Psoas muscle (tissue), 8 donors: ENCODE data around the gene PAX3. TPM values are rescaled to one million over a fixed set of nuclear protein-coding genes. Genes with fewer than 3 reads are reported as not detected.

Experiments
- ATAC-seq, 4 donors: fragments of 200-7000 bp; cut with Tn5 transposase; one replicate each; pipeline ENCODE4 v1.9.1; 2020; ENCODE audit warnings: moderate library complexity in 3 of 4, mild to moderate bottlenecking in 2 of 4
- DNase-seq, 2 donors: peaks; one replicate each; pipeline ENCODE4 v3.0.0-alpha.2; 2020
- H3K27ac ChIP-seq: fragments of 200-600 bp; one replicate; pipeline ENCODE4 v1.8.0; 2022
- H3K27me3 ChIP-seq, 3 donors: fragments of 200-600 bp in 1 of 3; one replicate each; pipeline versions ENCODE4 v1.6.1 to v1.8.0; 2013 to 2022; ENCODE audit warnings: low read length in 2 of 3, mild to moderate bottlenecking in 2 of 3, moderate library complexity in 1 of 3; ENCODE audit not compliant: insufficient read depth in 3 of 3
- H3K36me3 ChIP-seq, 2 donors: fragments of 200-600 bp in 1 of 2; one replicate each; pipeline versions ENCODE4 v1.6.1 to v1.8.0; 2013 to 2022; ENCODE audit warnings: low read depth in 1 of 2, mild to moderate bottlenecking in 1 of 2, moderate library complexity in 1 of 2; ENCODE audit not compliant: insufficient read depth in 1 of 2
- H3K4me1 ChIP-seq: fragments of 200-600 bp; one replicate; pipeline ENCODE4 v1.8.0; 2022
- H3K4me3 ChIP-seq: fragments of 200-600 bp; one replicate; pipeline ENCODE4 v1.8.0; 2022; ENCODE audit warnings: mild to moderate bottlenecking
- H3K9me3 ChIP-seq: fragments of 200-600 bp; one replicate; pipeline ENCODE4 v1.8.0; 2022
- CTCF ChIP-seq: fragments of 200-600 bp; IDR thresholded peaks from one replicate; pipeline ENCODE4 v1.8.0; 2022; ENCODE audit warnings: antibody characterized with exemption
- WGBS, 3 donors: extraction: QIAGEN DNeasy Blood & Tissue Kit; methylation state at CpG; one replicate each; pipeline versions ENCODE4 v1.1.6 to v1.1.7; 2013; 5-methylcytosine and 5-hydroxymethylcytosine counted together
- intact Hi-C, 2 donors: fragments of 100-400 bp; cut with DNase I; formaldehyde crosslinking; loops; one replicate each; pipeline versions ENCODE4 v1.11.0 to v1.14.2; 2022
- polyA plus RNA-seq, 3 donors: library from polyadenylated mRNA; stranded (reverse); fragments of 200-250 nt; gene quantifications; one replicate each; pipeline ENCODE4 v1.2.3, GENCODE V29; 2013
- total RNA-seq, 4 donors: library from RNA; stranded (reverse); fragmentation: NEBNext Ultra II Directional in 2 of 4; extraction: Animal tissue kit (Norgen Biotek cat#: 25700) in 2 of 4; gene quantifications; one replicate each; pipeline versions ENCODE4 v1.2.1 to v1.2.4, GENCODE V29; 2021 to 2023
- donor health status: healthy with polysubstance abuse.
- donor health status: DM: no; HTN: no; CAD: no; lungs with moderate emphysema.
- donor health status: Bipolar disorder and iron deficiency.
- donor health status: healthy.
- donor health status: DM: yes; HTN: yes; CAD: no.
- donor health status: DM: no; HTN: no; CAD: no.
- donor health status: DM: no; HTN: no; CAD: no.
- donor health status: DM: yes; HTN: yes; CAD: no.

The PAX3 gene
- total and polyA plus RNA-seq, 7 donors, result 0.26 to 20.5 (median 6.9) TPM

GRCh38 chr2:222193328-222193983 is 105.3 kb downstream of the PAX3 start:
- 34 to 35% (median 35%) methylated on average over 5 of the region's 5 CpGs for WGBS, 3 donors
- intact Hi-C loops, result no loop called here

GRCh38 chr2:222180619-222181018 is 118.2 kb downstream of the PAX3 start:
- no peak for DNase-seq
- intact Hi-C loops, result no loop called here

More at GRCh38 chr2:222193328-222193983, 105.3 kb downstream of the PAX3 start:
- H3K27me3 ChIP-seq, result no peaks in the 10 kb centered on the region
- ATAC-seq (no peak), DNase-seq (no peak)
- no peak for TF ChIP-seq CTCF
- H3K9me3 ChIP-seq, result no peaks in the 10 kb centered on the region
- no peak overlapping the region for H3K4me3 ChIP-seq
- H3K27ac ChIP-seq, result no peak overlapping the region
- no peaks in the 10 kb centered on the region for H3K4me1 ChIP-seq
- H3K36me3 ChIP-seq, result no peaks in the 10 kb centered on the region

GRCh38 chr2:222179592-222179991 is 119.2 kb downstream of the PAX3 start:
- Histone ChIP-seq H3K9me3 (no peaks in the 10 kb centered on the region), H3K4me3 (no peak overlapping the region), H3K27me3 (no peaks in the 10 kb centered on the region), H3K36me3 (no peaks in the 10 kb centered on the region), H3K27ac (no peak overlapping the region), H3K4me1 (no peaks in the 10 kb centered on the region)
- intact Hi-C loops, result no loop called here
- ATAC-seq (no peak), DNase-seq (no peak)
- no peak for TF ChIP-seq CTCF

More at GRCh38 chr2:222180619-222181018, 118.2 kb downstream of the PAX3 start:
- Histone ChIP-seq H3K9me3 (no peaks in the 10 kb centered on the region), H3K36me3 (no peaks in the 10 kb centered on the region), H3K4me3 (no peak overlapping the region), H3K27me3 (no peaks in the 10 kb centered on the region), H3K4me1 (no peaks in the 10 kb centered on the region), H3K27ac (no peak overlapping the region)
- TF ChIP-seq CTCF, result no peak
- no peak for ATAC-seq
- WGBS, 3 donors, result 74 to 81% (median 78%) methylated on average over 1 of the region's 1 CpG

- Histone ChIP-seq H3K27ac (no peak overlapping the region), H3K4me3 (no peak overlapping the region), H3K27me3 (no peaks in the 10 kb centered on the region), H3K9me3 (no peaks in the 10 kb centered on the region), H3K4me1 (no peaks in the 10 kb centered on the region), H3K36me3 (no peaks in the 10 kb centered on the region)
- intact Hi-C loops, result no loop called here
- TF ChIP-seq CTCF, result no peak
- 84 to 89% (median 87%) methylated on average over 4 of the region's 4 CpGs for WGBS, 3 donors
- DNase-seq (no peak), ATAC-seq (no peak)
These were observed 120.3 kb downstream of the PAX3 start for GRCh38 chr2:222178450-222178849.

GRCh38 chr2:222176890-222177289 is 121.9 kb downstream of the PAX3 start:
- TF ChIP-seq CTCF, result no peak
- Histone ChIP-seq H3K4me3 (no peak overlapping the region), H3K27ac (no peak overlapping the region), H3K27me3 (no peaks in the 10 kb centered on the region), H3K4me1 (no peaks in the 10 kb centered on the region), H3K9me3 (no peaks in the 10 kb centered on the region), H3K36me3 (no peaks in the 10 kb centered on the region)
- DNase-seq, result no peak
- intact Hi-C loops, result no loop called here
- ATAC-seq, result no peak
- 43 to 54% (median 53%) methylated on average over 3 of the region's 3 CpGs for WGBS, 3 donors
